Uterus (tissue), 2 donors: ENCODE data around the gene UPK1B.

Source experiments
- CTCF ChIP-seq, 4 experiments: fragments of 200-600 bp in 2 of 4; fragments of 450-650 bp in 2 of 4; sonication (generic) in 2 of 4; IDR thresholded peaks; one replicate each; pipeline ENCODE4 v1.5.1; 2016 to 2019; ENCODE audit warnings: antibody characterized with exemption in 4 of 4, mild to moderate bottlenecking in 2 of 4, moderate library complexity in 1 of 4
- POLR2A ChIP-seq, 2 donors: fragments of 450-650 bp; IDR thresholded peaks; one replicate each; pipeline ENCODE4 v1.6.1; 2016; ENCODE audit warnings: antibody characterized with exemption in 2 of 2, mild to moderate bottlenecking in 1 of 2, moderate library complexity in 1 of 2

- no peak for TF ChIP-seq CTCF (IDR thresholded peaks at IDR 0.05)
- TF ChIP-seq POLR2A (IDR thresholded peaks at IDR 0.05), result no peak
Observed at GRCh38 chr3:119191800-119192199, 18.4 kb downstream of the UPK1B start.
